Osteoblast (primary cell): ENCODE data around the gene ABCC4. TPM values are rescaled to one million over a fixed set of nuclear protein-coding genes. Genes with fewer than 3 reads are reported as not detected.

Source experiments
- DNase-seq: peaks from one replicate; pipeline ENCODE4 v3.0.0; 2011; ENCODE audit warnings: low spot score, mixed read lengths; ENCODE audit not compliant: insufficient read length; ENCODE audit errors: missing footprints
- H2AFZ ChIP-seq: 2 replicates; pipeline ENCODE4 v1.6.0; 2011; ENCODE audit warnings: mild to moderate bottlenecking, low read length
- H3K27ac ChIP-seq: 2 replicates; pipeline ENCODE4 v1.5.1; 2011; ENCODE audit warnings: mild to moderate bottlenecking, low read depth, low read length, moderate library complexity
- H3K27me3 ChIP-seq: 2 replicates; pipeline ENCODE4 v1.6.0; 2012; ENCODE audit warnings: mild to moderate bottlenecking, control low read depth, inconsistent platforms, low read length, moderate library complexity; ENCODE audit not compliant: insufficient read depth
- H3K36me3 ChIP-seq: 2 replicates; pipeline ENCODE4 v1.5.1; 2011; ENCODE audit warnings: mild to moderate bottlenecking, low read length, control low read depth, moderate library complexity; ENCODE audit not compliant: insufficient read depth
- H3K4me1 ChIP-seq: 2 replicates; pipeline ENCODE4 v1.5.1; 2011; ENCODE audit warnings: mild to moderate bottlenecking, low read length, control low read depth, moderate library complexity; ENCODE audit not compliant: insufficient read depth
- H3K4me2 ChIP-seq: 2 replicates; pipeline ENCODE4 v1.6.0; 2011; ENCODE audit warnings: mild to moderate bottlenecking, low read length; ENCODE audit not compliant: insufficient read depth
- H3K4me3 ChIP-seq: fragments of 200-600 bp; sonication (generic); 3 replicates; pipeline ENCODE4 v1.5.1; 2012; ENCODE audit warnings: mild to moderate bottlenecking, low read length, inconsistent platforms; ENCODE audit not compliant: insufficient read depth
- H3K79me2 ChIP-seq: 2 replicates; pipeline ENCODE4 v1.6.0; 2012; ENCODE audit warnings: mild to moderate bottlenecking, low read length, control low read depth, inconsistent platforms; ENCODE audit not compliant: insufficient read depth
- H3K9me3 ChIP-seq: 2 replicates; pipeline ENCODE4 v1.5.1; 2011; ENCODE audit warnings: low read depth, low read length, control low read depth
- H4K20me1 ChIP-seq: 2 replicates; pipeline ENCODE4 v1.6.0; 2012; ENCODE audit warnings: mild to moderate bottlenecking, low read length, control low read depth; ENCODE audit not compliant: insufficient read depth
- CTCF ChIP-seq: IDR thresholded peaks from 2 replicates; pipeline ENCODE4 v1.5.1; 2011; ENCODE audit warnings: mild to moderate bottlenecking, low read depth, low read length, moderate library complexity; ENCODE audit errors: extremely low read depth
- total RNA-seq: library from RNA; depleted of rRNA; stranded (reverse); fragments of >200 nt; gene quantifications from 2 replicates; pipeline ENCODE4 v1.2.3, GENCODE V29; 2012

The ABCC4 gene
- total RNA-seq, 1 donor: 27.5 TPM

GRCh38 chr13:95300625-95301182 lies 547 bp downstream of the ABCC4 start:
- H3K79me2 ChIP-seq: peaks cover 19% of the 10 kb centered on the region
- H3K27me3 ChIP-seq: no peaks in the 10 kb centered on the region
- peak overlapping the region; percentile 97 for H3K4me2 ChIP-seq
- peak overlapping the region; percentile 88 for H3K4me3 ChIP-seq
- no peaks in the 10 kb centered on the region for H3K36me3 ChIP-seq
- H3K27ac ChIP-seq: peak overlapping the region; percentile 51
- H3K9me3 ChIP-seq: no peaks in the 10 kb centered on the region
- H3K4me1 ChIP-seq: peaks cover 9% of the 10 kb centered on the region
- H4K20me1 ChIP-seq: peaks cover 4% of the 10 kb centered on the region
- peak overlapping the region; percentile 97 for H2AFZ ChIP-seq
- DNase-seq: peak; percentile 90
- no peak for TF ChIP-seq CTCF

DNA sequence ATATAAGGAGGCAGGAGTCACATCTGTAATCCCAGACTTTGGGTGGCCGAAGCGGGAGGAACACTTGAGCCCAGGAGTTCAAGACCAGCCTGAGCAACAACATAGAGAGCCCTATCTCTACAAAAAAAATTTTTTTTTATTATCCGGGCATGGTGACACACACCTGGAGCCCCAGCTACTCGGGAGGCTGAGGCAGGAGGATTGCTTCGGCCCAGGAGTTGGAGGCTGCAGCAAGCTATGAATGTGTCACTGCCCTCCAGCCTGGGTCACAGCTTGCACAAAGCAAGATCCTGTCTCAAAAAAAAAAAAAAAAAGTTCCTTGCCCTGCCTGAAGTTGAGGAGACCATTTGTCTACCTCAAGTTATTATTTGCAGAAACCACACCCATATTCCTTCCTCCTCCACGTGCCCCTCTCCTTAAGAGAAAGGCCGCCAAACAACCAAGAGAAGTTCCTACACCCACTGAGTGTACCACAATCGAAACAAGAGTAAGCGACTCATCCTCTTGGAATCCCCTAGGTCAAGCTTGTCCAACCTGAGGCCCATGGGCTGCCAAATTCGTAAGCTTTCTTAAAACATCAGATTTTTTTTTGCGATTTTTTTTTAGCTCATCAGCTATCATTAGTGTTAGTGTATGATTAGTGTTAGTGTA lies 2.2 kb downstream of the ABCC4 start:
- H3K4me3 ChIP-seq: no peak overlapping the region
- no peaks in the 10 kb centered on the region for H3K9me3 ChIP-seq
- H4K20me1 ChIP-seq: peaks cover 4% of the 10 kb centered on the region
- H3K4me2 ChIP-seq: no peak overlapping the region
- peaks cover 23% of the 10 kb centered on the region for H3K79me2 ChIP-seq
- peak overlapping the region; percentile 20 for H3K27ac ChIP-seq
- peaks cover 9% of the 10 kb centered on the region for H3K4me1 ChIP-seq
- no peak overlapping the region for H2AFZ ChIP-seq
- no peaks in the 10 kb centered on the region for H3K36me3 ChIP-seq
- no peaks in the 10 kb centered on the region for H3K27me3 ChIP-seq
- TF ChIP-seq CTCF: no peak
- DNase-seq: peak; percentile 91

- Histone ChIP-seq H3K4me1 (peaks cover 9% of the 10 kb centered on the region), H4K20me1 (peaks cover 4% of the 10 kb centered on the region), H3K9me3 (no peaks in the 10 kb centered on the region), H3K4me3 (no peak overlapping the region), H3K27me3 (no peaks in the 10 kb centered on the region), H3K4me2 (no peak overlapping the region), H3K79me2 (peaks cover 23% of the 10 kb centered on the region), H3K36me3 (no peaks in the 10 kb centered on the region), H2AFZ (no peak overlapping the region), H3K27ac (no peak overlapping the region)
- no peak for TF ChIP-seq CTCF
- peak; percentile 69 for DNase-seq
Measured at GRCh38 chr13:95298169-95298965, 2.9 kb downstream of the ABCC4 start.
